GM21447 (cell line): ENCODE data around the gene SLC1A5.

Experiments
- ATAC-seq: cut with Tn5 transposase; IDR thresholded peaks from one replicate; pipeline ENCODE4 v1.9.1; 2021; ENCODE audit not compliant: unreplicated experiment

The SLC1A5 gene

DNA sequence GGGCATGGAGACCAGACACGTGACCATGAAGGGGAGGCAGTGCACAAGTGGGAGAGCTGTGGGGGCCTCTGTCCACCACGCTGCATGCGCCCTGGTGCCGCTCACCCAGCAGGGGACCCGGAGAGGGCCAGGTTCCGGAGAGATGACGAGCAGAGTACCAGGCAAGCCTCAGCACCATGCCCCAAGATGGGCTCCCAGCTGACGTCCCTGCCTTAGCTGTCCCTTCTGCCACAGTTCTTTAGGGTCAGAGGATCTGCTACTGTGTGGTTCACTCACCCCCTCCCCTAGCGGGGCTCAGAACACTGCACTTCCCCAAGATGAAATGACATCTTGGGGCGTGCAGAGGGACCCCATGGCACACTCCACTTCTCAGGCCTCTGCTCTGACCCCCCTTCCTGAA is 61.8 kb downstream of the SLC1A5 start:
- ATAC-seq: no peak

- no peak for ATAC-seq
These were observed 62.5 kb downstream of the SLC1A5 start for GRCh38 chr19:46725859-46726393.

DNA sequence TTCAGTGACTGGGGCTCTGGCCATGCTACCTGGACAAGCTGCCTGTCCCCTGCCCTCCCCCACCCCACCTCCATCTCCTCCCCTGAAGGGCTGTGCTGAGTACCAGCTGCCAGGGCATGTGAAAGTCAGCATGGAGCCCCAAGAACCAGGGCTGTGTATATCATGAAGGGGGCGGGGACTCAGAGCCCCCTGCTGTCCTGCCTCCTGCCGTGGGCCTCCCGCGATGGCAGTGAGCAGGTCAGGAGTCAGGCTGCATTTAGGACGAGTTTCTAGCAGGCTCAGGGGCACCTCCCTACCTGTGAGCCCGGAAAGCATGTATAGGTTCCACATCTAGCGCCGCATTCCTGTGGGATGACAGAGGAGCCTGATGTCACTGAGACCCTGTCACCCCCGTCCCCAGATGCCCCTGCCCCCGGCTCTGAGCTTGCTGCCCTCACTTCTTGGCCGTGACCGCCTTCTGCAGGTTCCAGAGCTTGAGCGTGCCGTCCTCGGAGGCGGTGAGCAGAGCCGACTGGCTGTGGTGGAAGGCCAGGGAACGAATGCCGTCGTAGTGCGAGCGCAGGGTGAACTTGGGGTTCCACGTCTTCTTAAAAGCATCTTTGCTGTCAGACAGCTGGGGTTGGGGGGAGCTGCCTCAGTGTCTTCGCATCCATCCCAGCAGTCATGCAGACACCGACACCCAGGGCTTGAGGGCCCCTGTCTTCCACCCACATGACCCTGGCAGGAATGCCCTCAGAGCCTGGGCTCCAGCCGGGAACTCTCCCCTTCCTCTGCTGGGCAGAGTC is 63.2 kb downstream of the SLC1A5 start:
- ATAC-seq: no peak
